Activated CD4-positive, alpha-beta T cell treated with anti-CD3 and anti-CD28 coated beads, Interleukin-2, amount 10 ng/mL, durations not matched to agents 7 days and 5 days (primary cell): Measurements from ENCODE around the gene PRKACA. TPM values are rescaled to one million over a fixed set of nuclear protein-coding genes. Genes with fewer than 3 reads are reported as not detected.
"Not testable (repeated sequence)": the region's sequence is repeated elsewhere in the genome, so short reads cannot be mapped to it uniquely, and the experiment has no call there.

ENCODE experiments used
- CTCF ChIA-PET: fragments of 350-600 bp; sonication (Branson Sonifier 250); formaldehyde crosslinking; loops from one replicate; lab custom pipeline; 2021; ENCODE audit warnings: antibody characterized with exemption; lab: Charles Lee
- POLR2A ChIA-PET: fragments of 350-600 bp; sonication (Branson Sonifier 250); formaldehyde crosslinking; loops from one replicate; lab custom pipeline; 2021; ENCODE audit warnings: antibody characterized with exemption; lab: Charles Lee
- DNase-seq: peaks from one replicate; pipeline ENCODE4 v3.0.0-alpha.2; 2020
- H3K27ac Mint-ChIP-seq: one replicate; pipeline ENCODE4 v1.8.0; 2021; ENCODE audit warnings: mild to moderate bottlenecking, moderate library complexity, mixed read lengths
- H3K27me3 Mint-ChIP-seq: one replicate; pipeline ENCODE4 v1.8.0; 2021; ENCODE audit warnings: mixed read lengths
- H3K36me3 Mint-ChIP-seq: one replicate; pipeline ENCODE4 v1.8.0; 2021; ENCODE audit warnings: low read depth, mixed read lengths
- H3K4me1 Mint-ChIP-seq: one replicate; pipeline ENCODE4 v1.8.0; 2021; ENCODE audit warnings: mixed read lengths
- H3K4me3 Mint-ChIP-seq: one replicate; pipeline ENCODE4 v1.8.0; 2021; ENCODE audit warnings: mild to moderate bottlenecking, moderate library complexity, mixed read lengths
- H3K9me3 Mint-ChIP-seq: one replicate; pipeline ENCODE4 v1.8.0; 2021; ENCODE audit warnings: mixed read lengths
- total RNA-seq, 2 experiments: library from RNA; stranded (reverse); gene quantifications; one replicate each; pipeline ENCODE4 v1.2.3, GENCODE V29; 2021

The PRKACA gene
- total RNA-seq, 2 experiments from 2014 or later: 50.6 to 56.8 TPM

DNA sequence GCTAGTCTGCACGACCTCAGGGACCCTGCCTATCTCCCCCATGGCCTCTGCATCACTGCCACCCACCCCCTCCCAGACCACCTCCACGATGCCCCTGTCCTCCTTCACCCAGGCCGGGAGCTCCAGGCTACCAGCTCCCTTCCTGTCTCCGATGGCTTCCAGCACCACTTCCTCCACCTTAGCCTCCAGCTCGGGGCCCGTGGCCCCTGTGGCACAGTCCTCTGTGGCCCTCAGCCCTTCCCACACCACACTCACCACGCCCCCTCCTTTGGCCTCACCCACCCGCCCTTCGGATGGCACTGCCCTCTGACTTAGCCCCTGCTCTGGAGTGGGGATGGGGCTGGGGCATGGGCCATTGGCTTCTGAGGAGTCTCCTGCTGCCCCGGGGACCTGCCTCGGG is 62.8 kb downstream of the PRKACA start:
- no peak for DNase-seq
- H3K36me3 Mint-ChIP-seq: peaks cover 33% of the 10 kb centered on the region
- no peak overlapping the region for H3K27ac Mint-ChIP-seq
- H3K9me3 Mint-ChIP-seq: no peaks in the 10 kb centered on the region
- ChIA-PET CTCF (interaction anchor here (0.6 kb wide), 1 partner anchor 23 kb away, joined by 3 read pairs; the partner anchor contains the start of gene IL27RA), POLR2A (no interaction called here)
- H3K4me1 Mint-ChIP-seq: peaks cover 17% of the 10 kb centered on the region
- H3K27me3 Mint-ChIP-seq: peaks cover 25% of the 10 kb centered on the region
- H3K4me3 Mint-ChIP-seq: no peak overlapping the region

DNA sequence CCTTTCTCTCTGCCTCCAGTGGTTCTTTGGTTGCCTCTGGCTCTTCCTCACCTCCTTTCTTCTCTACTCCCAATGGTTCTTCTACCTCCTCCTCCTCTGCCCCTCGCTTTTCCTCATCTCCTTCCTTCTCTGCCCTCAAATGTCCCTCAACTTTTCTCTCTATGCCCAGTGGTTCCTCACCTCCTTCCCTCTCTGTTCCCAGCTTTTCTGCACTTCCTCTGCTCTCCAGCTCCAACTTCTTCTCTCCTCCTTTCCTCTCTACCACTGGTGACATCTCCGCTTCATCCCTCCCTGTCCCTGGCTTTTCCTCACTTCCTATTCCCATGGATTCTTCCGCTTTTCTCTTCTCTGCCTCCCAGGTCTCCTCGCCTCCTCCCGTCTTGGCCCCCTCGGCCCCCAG is 63.5 kb downstream of the PRKACA start:
- POLR2A ChIA-PET: no interaction called here
- DNase-seq: no peak
- no peaks in the 10 kb centered on the region for H3K9me3 Mint-ChIP-seq
- H3K27me3 Mint-ChIP-seq: peaks cover 22% of the 10 kb centered on the region
- peaks cover 17% of the 10 kb centered on the region for H3K4me1 Mint-ChIP-seq
- CTCF ChIA-PET: no interaction called here
- H3K27ac Mint-ChIP-seq: no peak overlapping the region
- peaks cover 38% of the 10 kb centered on the region for H3K36me3 Mint-ChIP-seq
- H3K4me3 Mint-ChIP-seq: no peak overlapping the region

DNA sequence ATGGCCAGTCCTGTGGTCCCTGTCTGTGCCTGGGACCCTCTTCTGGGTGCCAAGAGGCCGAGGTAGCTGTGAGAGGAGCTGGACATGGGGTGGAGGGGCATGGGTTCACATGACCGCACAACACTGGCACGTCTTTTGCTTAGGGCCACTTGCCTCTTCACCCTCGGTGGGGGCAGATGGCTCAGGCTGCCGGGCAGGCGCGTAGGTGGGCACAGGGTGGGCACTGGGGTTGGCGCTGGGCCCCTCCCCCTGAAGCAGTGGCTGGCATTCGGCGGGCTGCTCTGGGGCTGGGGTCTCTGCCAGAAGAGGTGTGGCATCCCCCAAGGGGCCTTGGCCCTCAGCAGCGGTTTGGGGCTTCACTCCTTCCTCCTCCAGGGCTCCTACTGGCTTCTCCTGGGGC is 64.1 kb downstream of the PRKACA start:
- peaks cover 12% of the 10 kb centered on the region for H3K4me1 Mint-ChIP-seq
- H3K27me3 Mint-ChIP-seq: peaks cover 16% of the 10 kb centered on the region
- H3K4me3 Mint-ChIP-seq: no peak overlapping the region
- no peak overlapping the region for H3K27ac Mint-ChIP-seq
- no peaks in the 10 kb centered on the region for H3K9me3 Mint-ChIP-seq
- DNase-seq: no peak
- H3K36me3 Mint-ChIP-seq: peaks cover 43% of the 10 kb centered on the region
- POLR2A ChIA-PET: no interaction called here
- CTCF ChIA-PET: interaction anchor here (1.1 to 3.1 kb wide), 3 partner anchors 19 to 194 kb away, joined by 3 to 15 read pairs (median 3); partner anchors contain the start of gene MISP3

DNA sequence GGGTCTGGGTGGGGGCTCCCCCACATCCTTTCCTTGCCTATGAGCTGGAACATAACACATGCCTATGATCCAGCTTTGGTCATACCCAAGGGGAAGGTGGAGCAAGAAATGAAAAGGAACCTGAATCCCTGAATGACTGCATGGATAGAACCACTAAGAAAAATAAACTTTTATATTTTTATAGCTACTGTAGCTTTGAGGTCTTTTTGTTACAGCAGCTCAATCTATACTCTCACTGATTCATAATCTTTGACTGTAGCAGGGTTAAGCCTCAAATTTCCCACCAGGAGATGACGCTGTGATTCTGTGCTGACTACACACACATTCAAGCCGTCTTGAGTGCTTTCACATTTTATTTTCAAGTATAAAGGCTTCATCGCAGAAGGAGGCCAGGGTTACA is 64.5 kb downstream of the PRKACA start:
- CTCF ChIA-PET: interaction anchor here (0.5 to 3.1 kb wide), 6 partner anchors 18 to 517 kb away, joined by 3 to 15 read pairs (median 3); partner anchors contain the start of gene MISP3
- H3K27ac Mint-ChIP-seq: no peak overlapping the region
- H3K9me3 Mint-ChIP-seq: no peaks in the 10 kb centered on the region
- POLR2A ChIA-PET: no interaction called here
- H3K27me3 Mint-ChIP-seq: peaks cover 11% of the 10 kb centered on the region
- H3K36me3 Mint-ChIP-seq: peaks cover 47% of the 10 kb centered on the region
- no peak for DNase-seq
- no peak overlapping the region for H3K4me3 Mint-ChIP-seq
- peaks cover 7% of the 10 kb centered on the region for H3K4me1 Mint-ChIP-seq

DNA sequence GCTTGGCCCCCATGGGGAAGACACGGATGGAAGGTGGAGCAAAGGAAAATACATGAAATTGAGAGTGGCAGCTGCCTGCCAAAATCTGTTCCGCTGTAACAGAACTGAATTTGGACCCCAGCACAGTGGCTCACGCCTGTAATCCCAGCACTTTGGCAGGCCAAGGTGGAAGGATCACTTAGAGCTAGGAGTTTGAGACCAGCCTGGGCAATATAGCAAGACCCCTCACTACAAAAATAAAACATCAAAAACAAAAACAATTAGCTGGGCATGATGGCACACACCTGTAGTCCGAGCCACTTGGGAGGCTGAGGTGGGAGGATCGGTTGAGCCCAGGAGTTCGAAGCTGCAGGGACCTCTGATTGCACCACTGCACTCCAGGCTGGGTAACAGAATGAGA is 65.1 kb downstream of the PRKACA start:
- ChIA-PET CTCF (interaction anchor here (0.5 to 3.1 kb wide), 7 partner anchors 18 to 517 kb away, joined by 3 to 15 read pairs (median 3); partner anchors contain the start of gene MISP3), POLR2A (no interaction called here)
- Mint-ChIP-seq H3K27me3 (peaks cover 6% of the 10 kb centered on the region), H3K27ac (no peak overlapping the region), H3K9me3 (no peaks in the 10 kb centered on the region), H3K4me1 (peaks cover 3% of the 10 kb centered on the region), H3K36me3 (peaks cover 50% of the 10 kb centered on the region), H3K4me3 (no peak overlapping the region)
- no peak for DNase-seq

DNA sequence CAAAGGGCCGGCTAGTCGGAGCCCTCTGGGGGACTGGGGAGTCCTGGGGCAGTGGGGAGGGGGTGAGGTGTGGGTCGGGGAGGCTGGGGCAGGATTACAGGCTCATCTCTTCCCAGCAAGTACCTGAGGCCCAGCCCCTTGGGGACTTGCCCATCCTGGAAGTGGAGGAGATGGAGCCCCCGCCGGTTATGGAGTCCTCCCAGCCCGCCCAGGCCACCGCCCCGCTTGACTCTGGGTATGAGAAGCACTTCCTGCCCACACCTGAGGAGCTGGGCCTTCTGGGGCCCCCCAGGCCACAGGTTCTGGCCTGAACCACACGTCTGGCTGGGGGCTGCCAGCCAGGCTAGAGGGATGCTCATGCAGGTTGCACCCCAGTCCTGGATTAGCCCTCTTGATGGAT is 65.6 kb downstream of the PRKACA start:
- H3K9me3 Mint-ChIP-seq: no peaks in the 10 kb centered on the region
- ChIA-PET POLR2A (no interaction called here), CTCF (interaction anchor here (3.1 kb wide), 1 partner anchor 21 kb away, joined by 15 read pairs; the partner anchor contains the start of gene MISP3)
- H3K27me3 Mint-ChIP-seq: peaks cover 4% of the 10 kb centered on the region
- DNase-seq: no peak
- peaks cover 54% of the 10 kb centered on the region for H3K36me3 Mint-ChIP-seq
- no peak overlapping the region for H3K4me3 Mint-ChIP-seq
- H3K27ac Mint-ChIP-seq: no peak overlapping the region
- peaks cover 3% of the 10 kb centered on the region for H3K4me1 Mint-ChIP-seq

DNA sequence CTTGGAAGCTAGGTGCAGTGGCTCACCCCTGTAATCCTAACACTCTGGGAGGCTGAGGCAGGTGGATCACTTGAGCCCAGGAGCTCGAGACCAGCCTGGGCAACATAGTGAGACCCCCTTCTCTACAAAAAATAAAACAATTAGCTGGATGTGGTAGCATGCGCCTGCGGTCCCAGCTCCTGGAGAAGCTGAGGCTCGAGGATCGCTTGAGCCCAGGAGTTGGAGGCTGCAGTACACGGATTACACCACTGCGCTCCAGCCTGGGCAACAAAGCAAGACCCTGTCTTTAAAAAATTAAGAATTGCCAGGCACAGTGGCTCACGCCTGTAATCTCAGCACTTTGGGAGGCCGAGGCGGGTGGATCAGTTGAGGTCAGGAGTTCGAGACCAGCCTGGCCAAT is 66.6 kb downstream of the PRKACA start:
- CTCF ChIA-PET: interaction anchor here (1.3 to 3.1 kb wide), 2 partner anchors 12 to 22 kb away, joined by 3 to 15 read pairs; partner anchors contain the start of gene MISP3
- H3K4me3 Mint-ChIP-seq, POLR2A ChIA-PET, H3K27me3 Mint-ChIP-seq, DNase-seq, H3K27ac Mint-ChIP-seq, H3K9me3 Mint-ChIP-seq, H3K4me1 Mint-ChIP-seq: not testable (repeated sequence)
- peaks cover 63% of the 10 kb centered on the region for H3K36me3 Mint-ChIP-seq

DNA sequence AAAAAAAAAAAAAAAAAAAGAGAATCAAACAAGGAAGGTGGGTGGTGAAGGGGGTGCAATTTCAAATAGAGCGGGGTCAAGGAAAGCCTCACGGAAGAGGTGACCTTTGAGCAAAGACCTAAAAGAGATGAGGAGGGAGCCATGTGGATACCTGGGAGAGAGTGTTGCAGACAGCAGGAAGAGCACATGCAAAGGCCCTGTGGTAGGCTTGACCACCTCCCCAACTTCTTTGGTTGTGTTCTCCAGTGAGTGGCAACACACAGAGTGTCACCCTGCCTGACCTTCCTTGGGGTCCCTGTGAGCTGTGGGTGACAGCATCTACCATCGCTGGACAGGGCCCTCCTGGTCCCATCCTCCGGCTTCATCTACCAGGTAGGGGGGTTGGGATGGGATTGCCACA is 67.0 kb downstream of the PRKACA start:
- POLR2A ChIA-PET: no interaction called here
- no peak overlapping the region for H3K27ac Mint-ChIP-seq

DNA sequence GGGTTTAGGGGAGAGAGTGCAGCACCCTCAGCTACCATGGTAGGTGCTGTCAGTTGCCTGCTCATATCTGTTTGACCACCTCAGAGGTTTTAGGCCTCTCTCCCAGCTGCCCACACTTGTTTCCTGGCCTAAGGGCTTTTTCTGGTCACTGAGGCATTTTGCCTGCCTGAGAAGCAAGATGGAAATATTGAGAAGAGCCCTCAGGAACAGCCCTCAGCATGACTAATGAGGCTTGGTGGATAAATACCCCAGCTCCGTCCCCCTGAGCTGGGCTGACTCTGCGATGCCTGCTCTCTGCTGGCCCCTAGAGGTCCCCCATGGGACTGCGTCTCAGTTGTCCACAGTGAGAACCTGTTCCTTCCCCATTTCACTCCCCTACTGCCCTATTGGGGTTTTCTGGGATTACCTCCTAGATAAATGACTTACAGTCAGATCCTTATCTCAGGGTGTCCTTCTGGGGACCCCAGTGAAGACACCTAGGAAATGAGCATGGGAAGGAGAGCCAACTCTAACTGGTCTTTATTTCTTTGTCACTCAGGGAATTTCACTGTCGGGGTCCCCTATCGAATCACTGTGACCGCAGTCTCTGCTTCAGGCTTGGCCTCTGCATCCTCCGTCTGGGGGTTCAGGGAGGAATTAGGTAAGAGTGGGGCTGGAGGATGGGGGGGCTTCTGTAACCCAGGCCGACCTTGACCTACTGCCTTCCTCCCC is 69.0 kb downstream of the PRKACA start:
- H3K36me3 Mint-ChIP-seq: peaks cover 67% of the 10 kb centered on the region
- H3K4me3 Mint-ChIP-seq: no peak overlapping the region
- H3K9me3 Mint-ChIP-seq: no peaks in the 10 kb centered on the region
- no peaks in the 10 kb centered on the region for H3K27me3 Mint-ChIP-seq
- ChIA-PET POLR2A (no interaction called here), CTCF (interaction anchor here (0.6 to 4.3 kb wide), 13 partner anchors 9 to 436 kb away, joined by 3 to 36 read pairs (median 3); partner anchors contain the start of genes IL27RA and MISP3)
- no peak overlapping the region for H3K27ac Mint-ChIP-seq
- peaks cover 4% of the 10 kb centered on the region for H3K4me1 Mint-ChIP-seq
- peak; percentile 76 for DNase-seq

More for the DNA sequence above, 67.0 kb downstream of the PRKACA start:
- H3K9me3 Mint-ChIP-seq: no peaks in the 10 kb centered on the region
- CTCF ChIA-PET: interaction anchor here (1.3 to 3.1 kb wide), 2 partner anchors 11 to 22 kb away, joined by 3 to 15 read pairs; partner anchors contain the start of gene MISP3
- H3K4me3 Mint-ChIP-seq: no peak overlapping the region
- peaks cover 4% of the 10 kb centered on the region for H3K4me1 Mint-ChIP-seq
- peaks cover 67% of the 10 kb centered on the region for H3K36me3 Mint-ChIP-seq
- no peak for DNase-seq
- no peaks in the 10 kb centered on the region for H3K27me3 Mint-ChIP-seq

DNA sequence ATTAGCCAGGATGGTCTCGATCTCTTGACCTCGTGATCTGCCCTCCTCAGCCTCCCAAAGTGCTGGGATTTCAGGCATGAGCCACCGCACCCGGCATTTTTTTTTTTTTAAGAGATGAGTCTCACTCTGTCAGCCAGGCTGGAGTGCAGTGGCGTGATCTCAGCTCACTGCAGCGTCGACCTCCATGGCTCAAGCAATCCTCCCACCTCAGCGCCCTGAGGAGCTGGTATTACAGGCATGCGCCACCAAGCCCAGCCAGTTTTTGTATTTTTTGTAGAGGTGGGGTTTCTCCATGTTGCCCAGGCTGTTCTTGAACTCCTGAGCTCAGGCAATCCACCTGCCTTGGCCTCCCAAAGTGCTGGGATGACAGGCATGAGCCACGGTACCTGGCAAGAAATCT is 69.7 kb downstream of the PRKACA start:
- H3K9me3 Mint-ChIP-seq, DNase-seq, H3K4me3 Mint-ChIP-seq, H3K27me3 Mint-ChIP-seq, POLR2A ChIA-PET, H3K4me1 Mint-ChIP-seq, H3K27ac Mint-ChIP-seq: not testable (repeated sequence)
- CTCF ChIA-PET: interaction anchor here (0.6 to 4.3 kb wide), 14 partner anchors 8 to 437 kb away, joined by 3 to 36 read pairs (median 3); partner anchors contain the start of genes IL27RA and MISP3
- peaks cover 66% of the 10 kb centered on the region for H3K36me3 Mint-ChIP-seq

DNA sequence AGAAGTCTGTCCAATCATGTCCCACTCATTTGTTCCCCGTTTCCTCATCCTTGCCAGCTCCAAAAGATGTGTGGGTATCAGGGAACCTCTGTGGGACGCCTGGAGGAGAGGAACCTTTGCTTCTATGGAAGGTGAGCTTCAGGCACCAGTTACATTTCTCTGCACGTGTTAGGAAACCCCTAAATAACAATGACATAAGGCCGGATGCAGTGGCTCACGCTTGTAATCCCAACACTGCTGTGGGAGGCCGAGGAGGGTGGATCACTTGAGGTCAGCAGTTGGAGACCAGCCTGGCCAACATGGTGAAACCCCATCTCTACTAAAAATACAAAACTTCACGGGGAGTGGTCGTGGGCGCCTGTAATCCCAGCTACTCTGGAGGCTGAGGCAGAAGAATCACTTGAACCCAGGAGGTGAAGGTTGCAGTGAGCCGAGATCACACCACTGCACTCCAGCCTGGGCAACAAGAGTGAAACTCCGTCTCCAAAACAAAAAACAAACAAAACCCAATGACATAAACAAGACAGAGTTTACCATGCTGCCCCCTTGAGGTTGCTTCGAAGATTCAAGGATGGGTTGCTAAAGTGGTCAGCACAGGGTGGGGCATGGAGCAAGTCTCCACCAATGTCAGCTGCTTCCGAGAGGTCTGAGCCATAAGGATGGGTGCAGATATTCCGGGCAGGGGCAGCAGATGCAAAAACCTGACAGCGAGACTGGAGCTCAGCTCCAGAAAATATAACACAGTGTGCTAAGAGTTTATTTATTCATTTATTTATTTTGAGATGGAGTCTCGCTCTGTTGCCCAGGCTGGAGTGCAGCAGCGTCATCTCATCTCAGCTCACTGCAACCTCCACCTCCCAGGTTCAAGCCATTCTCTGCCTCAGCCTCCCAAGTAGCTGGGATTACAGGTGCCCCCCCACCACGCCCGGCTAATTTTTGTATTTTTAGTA is 74.6 kb downstream of the PRKACA start:
- peaks cover 57% of the 10 kb centered on the region for H3K36me3 Mint-ChIP-seq
- H3K9me3 Mint-ChIP-seq, H3K27me3 Mint-ChIP-seq, H3K4me3 Mint-ChIP-seq, POLR2A ChIA-PET: not testable (repeated sequence)
- peak; percentile 64 for DNase-seq
- H3K4me1 Mint-ChIP-seq: peaks cover 18% of the 10 kb centered on the region
- H3K27ac Mint-ChIP-seq: peak overlapping the region; percentile 79
- CTCF ChIA-PET: interaction anchor here (0.6 to 1.9 kb wide), 10 partner anchors 11 to 235 kb away, joined by 3 to 6 read pairs (median 3); partner anchors contain the start of gene IL27RA
